Smooth muscle cell of the umbilical artery (primary cell): ENCODE data around the gene RGS14. TPM values are rescaled to one million over a fixed set of nuclear protein-coding genes. Genes with fewer than 3 reads are reported as not detected.

Experiments
- total RNA-seq: library from RNA; depleted of rRNA; stranded (reverse); fragments of >200 nt; gene quantifications from 2 replicates; pipeline ENCODE4 v1.2.3, GENCODE V29; 2014

The RGS14 gene
- total RNA-seq, result 3.9 and 4.2 TPM in 2 replicates

DNA sequence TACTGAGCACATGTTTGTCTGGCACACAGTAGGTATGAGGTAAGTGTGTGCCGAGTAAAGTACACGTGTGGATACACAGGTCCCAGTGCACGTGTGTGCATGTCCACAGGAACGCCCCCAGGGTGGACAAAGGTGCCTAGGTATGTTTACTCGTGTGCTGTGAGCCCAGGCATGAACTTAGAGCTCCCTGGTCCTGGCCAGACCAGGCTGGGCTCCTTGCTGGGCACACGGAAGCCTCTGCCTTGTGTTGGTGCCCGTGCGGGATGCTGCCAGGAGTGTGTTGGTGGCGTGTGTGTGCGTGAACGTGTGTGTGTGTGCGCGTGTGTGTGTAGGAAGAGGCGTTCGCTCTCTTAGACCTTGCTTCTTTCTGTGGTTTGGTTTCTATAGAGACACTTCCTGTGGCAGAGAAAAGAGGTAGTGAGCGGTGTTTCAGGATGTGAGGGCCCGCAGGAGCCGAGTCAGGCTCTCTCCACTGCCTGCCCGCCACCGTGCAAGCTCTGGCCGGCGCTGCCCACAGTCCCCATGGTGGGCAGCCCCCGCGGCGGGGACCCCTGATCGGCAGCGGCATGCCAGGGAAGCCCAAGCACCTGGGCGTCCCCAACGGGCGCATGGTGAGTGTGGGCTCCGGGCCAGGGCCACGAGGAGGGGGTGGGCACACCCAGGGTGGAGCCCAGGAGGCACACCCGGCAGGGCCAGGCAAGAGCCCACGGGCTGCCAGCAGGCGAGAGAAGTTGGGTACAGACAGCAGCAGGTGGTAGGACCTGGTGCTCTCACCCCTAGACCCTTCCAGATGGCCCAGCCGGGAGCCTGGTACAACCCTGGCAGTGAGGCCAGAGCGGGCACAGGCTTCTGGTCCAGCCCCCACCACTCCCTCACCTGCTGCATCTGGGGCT lies at the start of gene RGS14:
Gene RGS14, plus strand, starts transcription at position 466 of the 893 bp plus-strand sequence. Its CDS starts 101 bp downstream, at position 567.

DNA sequence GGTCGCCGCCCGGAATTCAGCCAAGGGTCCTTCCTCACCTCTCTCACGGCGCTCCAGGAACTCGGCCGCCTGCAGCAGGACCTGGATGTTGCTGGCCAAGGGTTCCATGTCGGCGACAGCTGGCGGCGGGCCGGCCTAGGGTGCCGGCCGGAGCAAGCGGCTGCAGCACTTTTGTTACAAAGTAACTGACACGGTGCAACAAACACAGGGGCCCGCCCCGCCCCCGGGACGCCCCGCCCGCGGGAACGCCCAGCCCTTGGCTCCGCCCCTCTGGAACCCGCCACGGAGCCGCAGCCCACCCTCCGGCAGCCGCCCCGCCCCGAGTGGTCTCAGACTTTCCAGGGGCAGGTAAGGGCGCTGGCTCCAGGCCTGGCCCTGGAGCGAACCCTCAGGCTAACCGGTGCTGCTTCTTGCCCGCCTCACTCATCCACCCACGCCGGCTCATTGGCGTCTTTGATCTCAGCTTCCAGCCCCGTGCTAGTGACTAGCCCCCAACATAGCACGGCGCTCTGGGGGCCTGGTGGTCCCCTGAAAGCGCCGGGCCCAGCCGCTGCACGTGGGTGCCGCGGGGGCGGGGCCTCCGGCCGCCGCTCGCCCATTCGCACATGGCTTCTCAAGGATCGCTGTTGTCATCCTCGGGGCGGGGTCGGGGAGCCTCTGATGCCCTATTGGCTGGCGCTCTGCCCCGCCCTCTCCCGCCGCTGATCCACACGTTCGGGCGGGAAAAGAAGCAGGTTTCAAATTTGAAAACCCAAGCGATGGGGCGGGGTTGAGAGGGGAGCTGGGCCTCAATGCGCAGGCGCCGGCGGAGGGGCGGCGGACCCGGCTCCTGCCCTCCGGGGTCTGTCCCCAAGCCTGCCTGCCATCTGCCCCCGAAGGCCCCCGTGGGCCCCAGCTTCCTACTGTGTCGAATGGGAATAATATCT lies 45.7 kb upstream of the RGS14 start, which contains the start of gene MXD3:
Gene MXD3, minus strand, starts transcription at position 176 of the 926 bp plus-strand sequence. Its CDS starts 68 bp downstream, at position 108.

DNA sequence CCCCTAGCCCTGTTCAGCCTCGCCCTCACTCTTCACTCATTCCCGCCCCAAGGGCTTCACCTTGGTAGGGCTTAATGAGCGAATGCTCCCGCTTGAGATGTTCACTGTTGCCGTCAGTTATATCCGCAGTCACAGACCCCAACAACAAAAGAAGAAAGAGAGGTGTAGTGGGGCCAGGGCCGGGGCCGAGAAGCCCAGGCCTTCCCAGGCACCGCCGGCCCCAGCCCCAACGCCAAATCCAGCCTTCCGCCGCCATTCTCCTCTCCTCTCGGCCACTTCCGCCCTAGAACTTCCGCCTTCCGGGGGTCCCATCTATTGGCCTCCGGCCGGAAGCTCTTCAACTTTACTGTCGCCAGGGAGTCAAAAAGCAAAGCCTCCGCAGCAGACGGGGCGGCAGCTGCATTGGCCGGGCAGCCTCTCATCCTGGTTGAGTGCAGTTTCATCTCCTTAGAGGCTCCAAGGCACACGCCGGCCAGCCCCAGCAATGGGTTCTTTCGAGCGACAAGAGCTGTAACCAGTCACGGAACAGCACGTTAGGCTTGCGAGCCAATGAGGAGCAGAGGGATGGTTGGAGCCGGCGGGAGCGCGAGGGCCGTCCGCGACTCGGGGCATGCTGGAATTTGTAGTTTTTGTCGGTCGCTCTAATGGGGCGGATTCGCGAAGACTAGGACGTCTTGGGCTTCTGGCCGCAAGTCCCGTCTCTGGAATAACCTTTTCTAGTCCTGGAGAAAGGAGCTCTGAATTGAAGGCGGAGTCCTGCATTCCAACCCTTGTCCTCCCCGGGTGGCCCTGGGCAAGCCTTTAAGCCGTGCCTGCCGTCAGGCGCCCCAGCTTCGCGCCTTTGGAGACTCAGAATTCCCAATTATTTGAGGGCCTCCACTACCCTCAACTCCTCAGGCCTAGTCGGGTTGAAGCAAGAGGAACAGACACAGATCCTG lies 6.1 kb upstream of the RGS14 start, which contains the start of gene LMAN2:
Gene LMAN2, minus strand, starts transcription at position 277 of the 938 bp plus-strand sequence. Its CDS starts 21 bp downstream, at position 256.

DNA sequence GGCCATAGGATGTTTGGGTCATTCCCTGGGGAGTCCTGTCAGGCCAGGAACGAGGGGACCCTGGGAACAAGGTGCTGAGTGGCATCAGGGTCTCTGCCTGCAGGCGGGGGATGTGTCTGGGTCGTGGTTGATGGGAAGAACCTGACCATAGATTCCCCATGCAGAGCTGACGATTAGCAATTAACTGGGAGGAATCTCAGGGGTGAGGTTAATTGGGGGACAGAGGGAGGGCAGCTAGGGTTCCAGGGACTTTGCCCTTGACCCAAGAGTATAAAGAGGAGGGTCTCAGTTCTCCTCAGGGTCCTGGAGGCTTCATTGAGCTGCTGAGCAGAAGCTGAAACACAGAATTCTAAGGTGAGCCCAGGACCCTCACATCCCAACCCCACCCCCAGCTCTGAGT lies 26.4 kb downstream of the RGS14 start, which contains the start of gene SLC34A1:
Gene SLC34A1, plus strand, starts transcription at position 301 of the 400 bp plus-strand sequence. CDS start 1,308 bp downstream, outside the sequence.

DNA sequence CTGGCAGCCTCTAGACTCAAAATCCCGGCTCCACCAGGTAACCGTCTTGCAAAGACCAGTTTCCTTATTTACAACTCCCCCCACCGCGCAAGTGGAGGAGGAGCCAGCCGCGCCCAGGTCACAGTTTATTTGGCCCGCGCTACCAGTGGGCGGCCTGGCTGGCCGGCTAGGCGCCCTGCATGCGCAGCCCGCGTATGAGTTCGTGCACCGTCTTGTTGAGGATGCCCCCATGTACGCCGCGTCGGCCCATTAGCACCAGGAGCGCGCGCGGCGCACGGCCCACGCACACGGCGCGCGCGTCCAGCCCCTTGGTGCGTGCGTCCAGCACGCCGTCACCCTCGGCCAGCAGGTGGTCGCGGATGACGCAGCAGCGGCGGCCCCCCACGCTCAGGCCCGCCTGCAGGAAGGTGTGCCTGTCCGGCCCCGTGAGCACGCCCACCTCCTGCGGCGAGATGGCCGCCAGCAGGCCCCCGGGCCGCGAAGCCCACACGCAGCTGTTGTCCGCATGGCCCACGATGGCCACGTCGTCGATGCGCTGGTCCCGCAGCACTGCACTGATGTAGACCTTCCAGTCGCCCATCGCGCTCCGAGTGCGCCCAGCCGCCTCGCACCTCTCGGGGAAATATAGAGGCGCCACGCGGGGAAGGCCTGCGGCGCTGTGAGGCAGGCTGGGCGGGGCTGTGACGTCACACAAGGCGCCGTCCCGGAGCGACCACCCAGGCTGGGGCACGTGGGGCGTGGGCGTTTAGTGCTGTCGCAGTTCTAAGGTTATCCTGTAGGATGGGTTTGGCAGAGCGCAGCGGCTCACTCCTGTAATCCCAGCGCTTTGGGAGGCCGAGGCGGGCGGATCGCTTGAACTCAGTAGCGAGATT lies 42.5 kb downstream of the RGS14 start, which contains the start of gene PFN3:
Gene PFN3, minus strand, starts transcription at position 665 of the 872 bp plus-strand sequence. Its CDS starts 85 bp downstream, at position 580.

DNA sequence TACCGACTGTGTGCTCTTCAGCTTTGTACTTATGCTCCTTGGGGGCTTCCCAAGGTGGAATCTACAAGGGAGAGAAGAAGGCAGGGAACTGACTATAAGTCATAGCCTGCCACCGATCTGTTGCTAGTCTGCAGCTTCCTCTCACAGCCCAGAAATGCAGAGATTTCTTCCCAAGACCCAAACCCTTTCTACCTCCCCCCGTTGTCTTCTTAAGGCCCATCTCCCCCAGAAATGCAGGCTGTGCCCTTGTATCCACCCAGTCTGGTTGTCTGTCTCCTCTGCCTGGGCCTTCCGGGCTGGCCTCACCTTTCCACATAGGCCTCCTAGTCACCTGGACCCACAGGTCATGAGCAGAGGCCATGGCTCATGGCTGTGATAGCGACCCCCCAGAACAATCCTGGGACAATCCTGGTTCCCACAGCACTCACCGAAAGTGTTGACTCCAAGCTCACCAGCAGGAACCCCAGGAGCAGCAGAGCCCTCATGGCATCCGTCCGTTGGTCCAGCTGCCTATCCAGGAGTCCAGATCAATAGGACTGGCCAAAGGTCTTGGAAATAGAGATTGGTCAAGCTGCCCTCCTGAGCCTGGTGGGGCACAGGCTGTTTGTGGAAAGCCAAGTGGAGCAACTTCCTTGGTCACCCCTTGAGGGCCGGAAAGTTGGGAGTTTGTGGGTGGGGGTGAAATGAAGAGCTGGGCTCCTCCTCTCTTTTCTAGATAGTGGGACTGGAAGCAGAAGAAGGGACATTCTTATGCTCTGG lies 51.5 kb downstream of the RGS14 start, which contains the start of gene F12:
Gene F12, minus strand, starts transcription at position 522 of the 759 bp plus-strand sequence. Its CDS starts 37 bp downstream, at position 485.

Other genes with a start within 250 kb of the RGS14 start
- gene NSD1, start 224.2 kb upstream of the RGS14 start, total RNA-seq, result 41.3 and 55.4 TPM in 2 replicates
- 17.9 and 25.5 TPM in 2 replicates for gene RAB24, start 54.2 kb upstream of the RGS14 start, total RNA-seq
- gene PRELID1, start 54.1 kb upstream of the RGS14 start, total RNA-seq, result 79.6 and 79.9 TPM in 2 replicates
- gene MXD3, start 46.0 kb upstream of the RGS14 start, total RNA-seq, result 1.2 and 4.1 TPM in 2 replicates
- gene LMAN2, start 6.3 kb upstream of the RGS14 start, total RNA-seq, result 494 and 696 TPM in 2 replicates
- not detected in 2 replicates for gene SLC34A1, start 26.5 kb downstream of the RGS14 start, total RNA-seq
- gene PFN3, start 42.7 kb downstream of the RGS14 start, total RNA-seq, result not detected in 2 replicates
- 0.51 and 0.89 TPM in 2 replicates for gene F12, start 51.6 kb downstream of the RGS14 start, total RNA-seq
- gene GRK6, start 68.8 kb downstream of the RGS14 start, total RNA-seq, result 14.6 and 26.1 TPM in 2 replicates
- gene PRR7, start 88.9 kb downstream of the RGS14 start, total RNA-seq, result 6.2 and 9.5 TPM in 2 replicates
- 108 and 180 TPM in 2 replicates for gene DBN1, start 115.7 kb downstream of the RGS14 start, total RNA-seq
- gene PDLIM7, start 139.7 kb downstream of the RGS14 start, total RNA-seq, result 167 and 241 TPM in 2 replicates
- gene DOK3, start 151.9 kb downstream of the RGS14 start, total RNA-seq, result 3.3 and 8.4 TPM in 2 replicates
- 88.5 and 128 TPM in 2 replicates for gene DDX41, start 159.0 kb downstream of the RGS14 start, total RNA-seq
- 17.2 and 24.9 TPM in 2 replicates for gene FAM193B, start 196.6 kb downstream of the RGS14 start, total RNA-seq
- 354 and 386 TPM in 2 replicates for gene TMED9, start 234.3 kb downstream of the RGS14 start, total RNA-seq
- 72.1 and 94.4 TPM in 2 replicates for gene B4GALT7, start 242.2 kb downstream of the RGS14 start, total RNA-seq